Stimulated activated naive CD8-positive, alpha-beta T cell treated with anti-CD3 and anti-CD28 coated beads, Interleukin-15, amount 100 ng/mL, for 72 hours (primary cell): ENCODE data around the gene DLG4.

Experiments
- ATAC-seq: fragments of 150-1000 bp; cut with Tn5 transposase; 2 replicates; pipeline ENCODE4 v1.10.0; 2021; ENCODE audit warnings: mild to moderate bottlenecking, moderate library complexity
- DNase-seq, 2 donors: peaks; one replicate each; pipeline ENCODE4 v3.0.0; 2021 to 2022
- H3K27ac Mint-ChIP-seq, 2 donors: one replicate each; pipeline ENCODE4 v1.8.0; 2022; ENCODE audit warnings: mild to moderate bottlenecking in 2 of 2, mixed read lengths in 2 of 2, moderate library complexity in 2 of 2
- H3K27me3 Mint-ChIP-seq: one replicate; pipeline ENCODE4 v1.8.0; 2022; ENCODE audit warnings: mixed read lengths
- H3K4me1 Mint-ChIP-seq: one replicate; pipeline ENCODE4 v1.8.0; 2022; ENCODE audit warnings: mild to moderate bottlenecking, mixed read lengths
- H3K4me3 Mint-ChIP-seq, 2 donors: one replicate each; pipeline ENCODE4 v1.8.0; 2022; ENCODE audit warnings: mild to moderate bottlenecking in 2 of 2, mixed read lengths in 2 of 2, moderate library complexity in 1 of 2
- H3K9me3 Mint-ChIP-seq, 2 donors: one replicate each; pipeline ENCODE4 v1.8.0; 2022; ENCODE audit warnings: mixed read lengths in 2 of 2

The DLG4 gene

DNA sequence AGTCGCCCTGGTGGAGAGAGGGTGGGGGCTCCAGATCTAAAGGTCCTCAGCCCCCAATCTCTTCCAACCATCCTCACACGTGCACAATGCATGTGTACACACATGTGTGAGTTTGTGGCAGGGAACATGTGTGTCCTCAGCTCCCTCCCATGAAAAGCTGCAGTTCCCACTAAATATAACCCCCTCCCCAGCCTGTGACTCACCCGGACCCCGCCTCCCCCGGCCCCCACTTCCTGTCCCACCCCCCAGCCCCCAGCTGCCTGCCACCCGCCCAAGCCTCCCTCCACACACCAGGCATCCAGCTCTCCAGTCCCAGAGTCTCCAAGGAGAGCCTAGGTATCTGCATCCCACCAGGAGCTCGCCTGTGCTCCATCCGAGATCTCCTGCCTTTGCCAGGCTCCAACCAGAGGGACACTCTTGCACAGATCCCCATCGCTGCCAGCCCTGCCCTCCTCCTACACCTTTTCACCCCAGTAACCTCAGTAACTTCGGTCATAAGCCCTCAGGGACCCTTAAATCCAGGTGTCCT is 3.9 kb downstream of the DLG4 start:
- H3K4me3 Mint-ChIP-seq, result peak overlapping the region; percentile 92 to 93
- DNase-seq, result no peak
- no peaks in the 10 kb centered on the region for H3K27me3 Mint-ChIP-seq
- H3K9me3 Mint-ChIP-seq, result no peaks in the 10 kb centered on the region
- H3K27ac Mint-ChIP-seq, result peak overlapping the region in 1 of 2 donors; percentile 36
- peaks cover 75% of the 10 kb centered on the region for H3K4me1 Mint-ChIP-seq
- no peak for ATAC-seq

DNA sequence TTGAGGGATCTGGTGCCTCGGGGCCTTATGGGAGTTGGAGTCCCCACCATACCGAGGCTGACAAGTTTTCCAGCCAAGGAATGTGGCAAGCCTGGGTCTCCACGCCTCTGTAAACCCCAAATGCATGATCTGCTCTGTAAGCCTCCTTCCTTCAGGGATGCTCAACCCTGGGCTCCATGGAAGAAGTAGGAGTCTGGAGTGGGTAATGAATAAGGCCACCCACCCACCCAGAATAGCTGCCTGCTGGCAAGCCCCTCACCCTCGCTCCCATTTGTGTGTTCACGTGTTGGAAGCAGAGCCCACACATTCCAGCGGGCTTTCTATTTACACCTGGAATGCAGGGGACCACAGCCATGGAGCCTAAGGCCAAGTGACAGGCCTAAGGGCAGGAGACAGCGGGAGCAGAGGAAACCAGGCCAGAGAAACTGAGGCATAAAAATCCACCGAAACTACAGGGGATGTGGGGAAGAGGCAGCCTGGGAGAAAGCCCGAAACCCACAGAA is 4.4 kb downstream of the DLG4 start:
- Mint-ChIP-seq H3K27me3 (no peaks in the 10 kb centered on the region), H3K4me1 (peaks cover 70% of the 10 kb centered on the region)

DNA sequence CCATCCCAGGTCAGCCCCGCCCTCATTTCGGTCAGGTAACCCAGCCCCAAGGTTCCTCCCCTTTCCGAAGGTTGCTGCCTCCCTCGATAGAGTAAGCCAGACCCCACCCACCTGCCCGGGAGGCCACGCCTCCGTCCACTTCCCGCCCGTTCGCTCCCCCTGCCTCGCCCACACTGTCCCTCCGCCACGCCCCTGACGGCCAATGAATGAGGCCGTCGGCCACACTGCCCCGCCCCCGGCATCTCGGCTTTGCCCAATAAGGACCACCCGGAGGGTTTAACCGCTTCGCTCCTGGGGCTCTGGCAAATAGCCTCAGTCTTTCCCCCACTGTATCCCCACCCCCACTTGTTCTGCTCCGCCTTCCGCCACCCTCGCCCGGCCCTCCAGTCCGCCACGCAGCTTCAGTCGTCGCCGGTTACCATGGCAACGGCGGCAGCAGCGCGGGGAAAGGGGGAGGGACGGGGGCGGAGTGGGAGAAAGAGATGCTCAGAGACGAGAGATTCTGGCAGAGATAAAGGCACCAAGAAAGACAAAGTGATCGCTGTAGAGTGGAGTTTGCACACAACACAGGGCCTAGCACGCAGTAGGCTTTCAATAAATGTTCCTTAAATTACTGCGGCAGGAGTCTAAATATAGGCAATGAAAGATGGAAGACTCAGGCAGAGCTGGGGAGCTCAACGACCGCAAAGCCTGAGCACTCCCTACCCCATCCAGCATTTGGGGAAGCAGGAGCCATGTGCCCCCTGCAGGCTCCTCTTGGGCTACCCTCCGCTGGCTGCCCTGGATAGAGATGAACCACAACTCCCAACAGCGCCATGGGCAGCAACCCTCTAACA is 5.1 kb downstream of the DLG4 start:
- Mint-ChIP-seq H3K27ac (peak overlapping the region; percentile 98), H3K4me3 (peak overlapping the region; percentile 92 to 93), H3K27me3 (no peaks in the 10 kb centered on the region), H3K9me3 (no peaks in the 10 kb centered on the region), H3K4me1 (peaks cover 67% of the 10 kb centered on the region)
- DNase-seq, result peak; percentile 100
- peak; percentile 87 for ATAC-seq

More for the DNA sequence above, 4.4 kb downstream of the DLG4 start:
- Mint-ChIP-seq H3K9me3 (no peaks in the 10 kb centered on the region), H3K27ac (peak overlapping the region in 1 of 2 donors; percentile 98), H3K4me3 (peak overlapping the region; percentile 92 to 93)
- no peak for DNase-seq
- ATAC-seq, result no peak

DNA sequence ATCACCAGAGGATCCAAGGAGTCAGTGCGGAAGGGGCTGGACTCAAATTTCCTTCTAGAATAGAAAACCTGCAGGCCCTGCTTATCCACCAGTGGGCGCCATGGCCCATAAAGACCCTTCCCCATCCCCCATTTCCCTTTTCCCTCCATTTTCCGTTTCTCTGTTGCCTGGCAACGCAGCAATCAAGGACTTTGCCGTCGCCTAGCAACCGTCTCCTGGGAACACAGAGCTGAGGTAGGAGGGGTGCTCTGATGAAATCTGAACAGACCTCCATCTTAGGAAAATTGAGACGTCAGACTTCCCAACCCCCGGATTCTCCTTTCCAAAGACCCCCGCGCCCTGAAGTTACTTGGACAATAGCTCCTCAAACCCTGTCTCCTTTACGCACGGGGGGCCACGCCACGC is 5.7 kb downstream of the DLG4 start:
- Mint-ChIP-seq H3K4me3 (peak overlapping the region; percentile 92 to 93), H3K27me3 (no peaks in the 10 kb centered on the region), H3K9me3 (no peaks in the 10 kb centered on the region), H3K4me1 (peaks cover 61% of the 10 kb centered on the region), H3K27ac (peak overlapping the region; percentile 98)
- DNase-seq, result no peak
- ATAC-seq, result peak; percentile 2

DNA sequence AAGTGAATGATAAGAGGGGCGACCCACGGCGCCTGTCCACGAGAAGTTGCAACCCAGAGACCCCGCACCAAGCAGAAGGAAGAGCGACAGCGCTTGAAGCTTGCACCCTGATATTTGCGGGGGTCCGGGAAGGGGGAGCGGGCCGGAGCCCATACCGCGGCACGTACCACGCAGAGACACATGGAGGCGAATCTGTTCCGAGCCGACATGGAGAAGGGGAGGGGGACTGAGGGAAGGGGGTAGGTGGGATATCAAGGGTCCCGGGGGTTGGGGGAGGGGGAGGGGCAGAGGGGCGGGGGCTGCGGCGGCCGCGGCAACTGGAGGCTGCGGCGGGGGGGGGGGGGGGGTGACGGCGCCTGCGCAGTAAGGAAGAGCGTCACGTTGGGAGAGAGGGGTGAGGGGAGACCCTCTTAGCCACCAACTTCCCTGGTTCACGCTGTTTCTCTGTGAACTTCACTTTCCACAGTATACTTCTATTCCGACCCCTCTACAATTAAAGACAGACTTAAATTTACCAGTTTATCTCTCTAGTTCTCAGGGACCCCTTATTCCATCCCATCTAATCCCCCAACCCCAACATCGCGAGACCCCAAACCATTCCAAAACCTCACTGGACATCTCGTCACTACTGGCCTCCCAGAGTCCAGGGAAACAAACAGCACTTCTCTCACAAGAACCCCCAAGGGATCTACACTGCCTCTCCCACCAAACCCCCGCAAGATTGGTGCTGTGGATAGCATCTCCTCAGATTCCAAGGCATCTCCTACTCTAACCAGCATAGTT is 8.0 kb downstream of the DLG4 start:
- ATAC-seq (no peak), DNase-seq (no peak)
- H3K4me1 Mint-ChIP-seq, result peaks cover 49% of the 10 kb centered on the region
- H3K27me3 Mint-ChIP-seq, result no peaks in the 10 kb centered on the region
- no peak overlapping the region for H3K27ac Mint-ChIP-seq
- H3K4me3 Mint-ChIP-seq, result no peak overlapping the region
- H3K9me3 Mint-ChIP-seq, result no peaks in the 10 kb centered on the region

DNA sequence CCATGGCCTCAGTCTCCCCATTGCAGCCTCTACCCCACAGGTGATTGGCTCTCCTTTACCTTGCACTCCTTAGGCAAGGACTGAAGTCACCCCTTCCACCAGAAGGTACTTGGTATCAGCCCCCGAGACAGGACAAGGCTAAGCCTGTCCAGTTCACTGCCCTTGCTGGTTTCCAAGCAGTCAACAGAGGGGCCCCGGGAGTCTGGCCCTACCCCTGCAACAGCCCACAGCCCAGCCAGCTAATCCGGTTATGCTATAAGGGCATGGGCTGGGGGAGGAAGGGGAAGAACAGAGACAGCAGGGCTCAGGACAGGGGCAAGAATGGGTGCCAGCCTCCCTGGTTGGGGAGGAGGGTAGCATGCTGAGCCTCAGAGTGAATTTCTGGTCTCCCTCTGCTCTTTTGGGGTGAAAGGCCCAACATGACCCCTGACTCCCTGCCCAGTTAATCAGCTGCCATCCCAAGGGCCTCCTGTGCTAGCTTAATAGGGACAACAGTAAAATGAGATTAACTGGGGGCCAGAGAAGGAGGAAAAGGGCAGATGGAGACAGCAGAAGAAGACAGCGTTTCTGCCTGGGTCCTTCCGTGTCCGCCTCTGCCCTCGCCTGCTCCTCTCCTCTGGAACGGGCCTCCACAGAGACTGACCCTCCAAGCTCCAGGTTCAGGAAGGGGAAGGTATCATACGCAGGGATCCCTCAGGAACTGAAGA is 10.7 kb downstream of the DLG4 start:
- Mint-ChIP-seq H3K27ac (no peak overlapping the region), H3K27me3 (no peaks in the 10 kb centered on the region)

DNA sequence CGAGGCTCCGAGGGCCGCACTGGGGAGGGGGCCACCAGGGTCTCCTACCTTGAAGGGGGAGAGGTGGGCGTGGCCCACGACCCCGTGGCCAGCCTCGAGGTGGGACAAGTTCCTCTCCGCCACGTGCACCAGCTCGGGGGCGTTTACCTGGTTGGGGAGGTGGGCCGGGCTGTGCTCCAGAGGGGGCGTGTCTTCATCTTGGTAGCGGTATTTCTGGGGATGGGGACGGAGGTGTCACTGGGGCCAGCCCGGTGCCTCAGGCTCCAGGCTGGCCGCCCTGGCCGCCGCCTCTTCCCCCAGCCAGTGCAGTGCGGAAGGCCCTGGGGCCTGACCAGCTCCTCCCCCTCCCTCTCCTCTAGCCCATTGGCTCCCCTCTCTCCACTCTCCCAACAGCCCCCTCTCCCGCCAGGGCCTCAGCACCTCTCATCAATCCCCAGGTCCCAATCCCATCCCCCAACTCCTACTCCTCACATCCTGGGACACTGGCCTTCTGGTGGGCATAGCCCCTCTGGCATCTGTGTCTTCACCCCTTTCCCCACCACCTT is 11.5 kb downstream of the DLG4 start:
- no peak for ATAC-seq
- no peaks in the 10 kb centered on the region for H3K27me3 Mint-ChIP-seq
- DNase-seq, result peak in 1 of 2 donors; percentile 11
- H3K4me3 Mint-ChIP-seq, result no peak overlapping the region
- H3K27ac Mint-ChIP-seq, result peak overlapping the region in 1 of 2 donors; percentile 85
- H3K4me1 Mint-ChIP-seq, result peaks cover 46% of the 10 kb centered on the region
- no peaks in the 10 kb centered on the region for H3K9me3 Mint-ChIP-seq

More for the DNA sequence above, 10.7 kb downstream of the DLG4 start:
- DNase-seq (peak in 1 of 2 donors; percentile 8), ATAC-seq (no peak)
- Mint-ChIP-seq H3K9me3 (no peaks in the 10 kb centered on the region), H3K4me3 (no peak overlapping the region), H3K4me1 (peaks cover 49% of the 10 kb centered on the region)

DNA sequence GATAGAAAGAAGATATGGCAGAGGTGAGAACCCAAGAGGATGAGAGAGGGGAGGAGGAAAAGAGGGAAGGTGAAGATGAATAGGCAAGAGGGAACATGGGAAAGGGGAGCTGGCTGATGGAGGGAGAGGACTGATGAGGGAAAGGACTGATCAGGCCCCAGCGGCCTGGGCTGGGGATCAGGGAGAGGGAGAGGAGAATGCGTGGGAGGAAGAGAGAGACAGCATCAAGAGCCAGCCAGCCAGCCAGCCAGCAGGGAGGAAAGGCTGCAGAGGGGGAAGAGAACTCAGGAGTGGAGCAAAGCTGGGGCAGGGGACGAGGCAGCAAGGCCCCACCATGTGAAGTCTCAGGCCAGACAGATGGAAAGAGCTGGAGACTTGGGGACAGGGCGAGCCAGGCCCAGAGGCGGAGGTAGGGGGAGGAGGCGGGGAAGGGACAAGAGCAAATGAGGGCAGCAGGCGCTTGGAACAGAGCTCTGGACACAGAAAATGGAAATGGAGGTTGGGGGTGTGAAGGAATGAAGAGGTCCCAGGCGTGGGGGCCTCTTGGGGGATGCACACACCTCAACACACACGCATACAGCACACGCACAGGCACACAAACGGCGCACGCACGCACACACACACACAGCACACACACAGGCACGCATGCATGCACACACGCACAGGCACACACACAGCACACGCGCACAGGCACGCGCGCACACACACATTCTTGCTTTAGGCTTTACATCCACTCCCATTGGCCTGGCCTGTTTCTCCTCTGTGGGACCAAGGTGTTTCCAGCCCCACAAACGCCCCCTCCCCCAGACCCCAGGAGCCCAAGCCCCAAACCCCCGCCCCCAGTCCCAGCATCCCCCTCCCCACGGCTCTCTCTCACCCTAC is 12.3 kb downstream of the DLG4 start:
- peak overlapping the region in 1 of 2 donors; percentile 23 for H3K27ac Mint-ChIP-seq
- DNase-seq (no peak), ATAC-seq (no peak)
- H3K4me1 Mint-ChIP-seq, result peaks cover 44% of the 10 kb centered on the region
- no peaks in the 10 kb centered on the region for H3K9me3 Mint-ChIP-seq
- H3K4me3 Mint-ChIP-seq, result no peak overlapping the region
- H3K27me3 Mint-ChIP-seq, result no peaks in the 10 kb centered on the region

DNA sequence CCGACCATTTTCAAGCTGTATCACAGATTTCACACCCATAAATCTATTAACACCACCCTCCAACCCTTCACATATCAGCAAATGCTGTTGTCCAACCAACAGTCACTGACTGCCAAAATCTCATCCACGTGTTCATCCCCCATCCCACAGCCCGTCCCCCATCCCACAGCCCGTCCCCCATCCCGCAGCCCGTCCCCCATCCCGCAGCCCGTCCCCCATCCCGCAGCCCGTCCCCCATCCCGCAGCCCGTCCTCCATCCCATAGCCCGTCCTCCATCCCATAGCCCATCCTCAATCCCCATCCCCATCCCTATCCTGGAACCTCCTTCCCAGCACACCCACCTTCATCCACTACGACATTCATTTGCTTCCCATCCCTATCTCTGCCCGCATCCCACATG is 14.1 kb downstream of the DLG4 start:
- peaks cover 40% of the 10 kb centered on the region for H3K4me1 Mint-ChIP-seq
- ATAC-seq (peak; percentile 5), DNase-seq (no peak)
- peak overlapping the region; percentile 85 to 86 for H3K4me3 Mint-ChIP-seq
- peak overlapping the region; percentile 9 to 90 for H3K27ac Mint-ChIP-seq
- H3K27me3 Mint-ChIP-seq, result no peaks in the 10 kb centered on the region
- no peaks in the 10 kb centered on the region for H3K9me3 Mint-ChIP-seq

DNA sequence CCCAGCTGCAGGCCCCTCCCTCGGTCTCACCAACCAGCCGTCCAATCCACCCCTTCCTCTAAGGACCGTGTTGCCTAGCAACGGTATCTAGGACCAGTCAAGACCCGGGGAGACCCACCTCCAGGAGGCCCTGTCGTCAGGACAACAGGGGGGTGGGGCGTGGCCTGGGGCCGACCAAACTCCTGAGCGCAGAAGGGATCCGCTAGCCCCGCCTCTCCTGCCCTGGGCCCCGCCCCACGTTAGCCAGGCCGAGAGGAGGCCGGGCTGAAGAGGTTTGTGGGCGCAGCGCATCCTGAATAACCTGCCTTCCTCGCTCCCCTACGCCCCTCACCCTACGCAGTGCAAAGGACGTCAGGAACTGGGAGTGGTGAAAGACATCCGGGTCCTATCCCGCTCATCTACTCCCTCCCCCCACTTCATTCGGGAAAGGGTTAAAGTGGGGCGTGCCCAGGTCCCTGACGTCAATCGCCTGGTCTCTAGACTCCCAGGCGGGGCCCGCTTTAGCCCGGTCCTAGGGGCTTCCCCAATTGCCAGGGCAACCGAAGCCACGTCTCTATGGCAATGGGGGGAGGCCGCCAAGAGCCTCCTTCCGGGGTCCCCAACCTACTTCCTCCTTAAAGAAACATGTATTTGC is 14.7 kb downstream of the DLG4 start:
- ATAC-seq (peak; percentile 93), DNase-seq (peak; percentile 94 to 97)
- Mint-ChIP-seq H3K4me1 (peaks cover 40% of the 10 kb centered on the region), H3K27me3 (no peaks in the 10 kb centered on the region), H3K27ac (peak overlapping the region; percentile 77 to 90), H3K9me3 (no peaks in the 10 kb centered on the region), H3K4me3 (peak overlapping the region; percentile 85 to 86)

DNA sequence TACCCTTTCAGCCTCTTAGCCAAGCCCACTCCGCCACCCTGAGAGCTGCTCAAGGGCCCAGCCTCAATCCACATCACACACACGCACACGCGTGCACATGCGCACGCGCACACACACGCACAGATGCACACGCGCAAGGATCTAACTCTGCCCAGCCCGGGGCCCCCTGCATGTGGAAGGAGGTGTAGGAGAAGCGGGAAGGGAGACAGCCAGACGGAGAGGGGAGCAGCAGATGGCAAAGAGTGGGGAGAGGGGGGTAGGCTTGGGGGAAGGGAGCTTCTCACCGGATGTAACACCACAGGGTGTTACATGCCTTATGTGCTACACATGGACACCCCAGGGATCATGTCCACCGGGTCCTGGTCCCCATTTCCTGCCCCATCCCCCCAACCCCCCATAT is 15.3 kb downstream of the DLG4 start:
- H3K9me3 Mint-ChIP-seq, result no peaks in the 10 kb centered on the region
- no peak for DNase-seq
- H3K27me3 Mint-ChIP-seq, result no peaks in the 10 kb centered on the region
- peak overlapping the region; percentile 85 to 86 for H3K4me3 Mint-ChIP-seq
- H3K4me1 Mint-ChIP-seq, result peaks cover 40% of the 10 kb centered on the region
- ATAC-seq, result peak; percentile 15
- H3K27ac Mint-ChIP-seq, result peak overlapping the region; percentile 77 to 90

DNA sequence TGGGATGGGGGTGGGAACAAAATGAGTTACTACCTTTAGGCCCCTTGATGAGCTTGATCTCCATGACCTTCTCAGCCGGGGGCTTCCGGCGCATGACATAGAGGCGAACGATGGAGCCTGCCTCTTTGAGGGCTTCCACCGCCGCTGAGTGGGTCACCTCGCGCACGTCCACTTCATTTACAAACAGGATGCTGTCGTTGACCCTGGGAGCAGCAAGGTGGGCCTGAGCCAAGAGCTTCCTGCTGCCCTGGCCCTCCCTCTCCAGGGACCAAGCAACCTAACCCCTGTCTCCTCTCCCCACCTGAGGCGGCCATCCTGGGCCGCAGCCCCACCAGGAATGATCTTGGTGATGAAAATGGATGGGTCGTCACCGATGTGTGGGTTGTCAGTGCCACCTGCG is 16.2 kb downstream of the DLG4 start:
- DNase-seq (no peak), ATAC-seq (no peak)
- no peaks in the 10 kb centered on the region for H3K27me3 Mint-ChIP-seq
- no peaks in the 10 kb centered on the region for H3K9me3 Mint-ChIP-seq
- no peak overlapping the region for H3K27ac Mint-ChIP-seq
- peak overlapping the region; percentile 59 to 86 for H3K4me3 Mint-ChIP-seq
- peaks cover 40% of the 10 kb centered on the region for H3K4me1 Mint-ChIP-seq

DNA sequence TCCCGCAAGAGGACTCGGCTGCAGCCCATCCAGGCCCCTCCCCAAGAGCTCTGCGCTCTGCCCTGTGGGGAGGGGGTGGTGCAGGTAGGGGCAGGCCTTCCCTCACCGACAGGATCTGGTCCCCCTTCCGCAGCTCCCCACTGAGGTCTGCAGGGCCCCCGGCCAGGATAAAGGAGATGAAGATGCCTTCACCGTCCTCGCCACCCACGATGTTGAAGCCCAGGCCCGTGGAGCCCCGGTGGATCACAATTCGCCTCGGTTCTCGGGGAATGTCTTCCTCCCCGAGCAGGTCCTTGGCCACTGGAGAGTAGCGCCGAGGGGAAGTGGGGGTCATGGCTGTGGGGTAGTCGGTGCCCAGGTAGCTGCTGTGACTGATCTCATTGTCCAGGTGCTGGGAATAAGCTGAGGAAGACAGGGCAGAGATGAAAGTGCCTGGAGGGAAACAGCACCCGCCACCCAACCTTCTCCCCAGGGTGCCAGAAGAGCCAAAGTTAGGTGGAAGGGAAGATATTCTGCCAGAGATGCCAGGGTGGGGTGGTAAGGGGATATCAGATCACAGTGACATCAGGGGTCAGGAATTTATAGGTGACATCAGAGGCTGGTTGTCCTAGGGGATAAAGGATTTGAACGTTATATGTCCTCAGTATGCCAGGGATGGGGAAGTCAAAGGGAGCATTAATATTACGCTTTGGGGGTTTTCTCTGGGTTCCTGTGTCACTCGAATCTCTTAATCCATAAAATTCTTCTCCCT is 22.8 kb downstream of the DLG4 start:
- peak overlapping the region in 1 of 2 donors; percentile 56 for H3K27ac Mint-ChIP-seq
- no peak overlapping the region for H3K4me3 Mint-ChIP-seq
- H3K27me3 Mint-ChIP-seq, result no peaks in the 10 kb centered on the region
- H3K4me1 Mint-ChIP-seq, result no peaks in the 10 kb centered on the region
- ATAC-seq (no peak), DNase-seq (no peak)
- no peaks in the 10 kb centered on the region for H3K9me3 Mint-ChIP-seq
